ENCODE data around the gene ADAM8.
"Not testable (repeated sequence)": the region's sequence is repeated elsewhere in the genome, so short reads cannot be mapped to it uniquely, and the experiment has no call there.

Gene ADAM8

DNA sequence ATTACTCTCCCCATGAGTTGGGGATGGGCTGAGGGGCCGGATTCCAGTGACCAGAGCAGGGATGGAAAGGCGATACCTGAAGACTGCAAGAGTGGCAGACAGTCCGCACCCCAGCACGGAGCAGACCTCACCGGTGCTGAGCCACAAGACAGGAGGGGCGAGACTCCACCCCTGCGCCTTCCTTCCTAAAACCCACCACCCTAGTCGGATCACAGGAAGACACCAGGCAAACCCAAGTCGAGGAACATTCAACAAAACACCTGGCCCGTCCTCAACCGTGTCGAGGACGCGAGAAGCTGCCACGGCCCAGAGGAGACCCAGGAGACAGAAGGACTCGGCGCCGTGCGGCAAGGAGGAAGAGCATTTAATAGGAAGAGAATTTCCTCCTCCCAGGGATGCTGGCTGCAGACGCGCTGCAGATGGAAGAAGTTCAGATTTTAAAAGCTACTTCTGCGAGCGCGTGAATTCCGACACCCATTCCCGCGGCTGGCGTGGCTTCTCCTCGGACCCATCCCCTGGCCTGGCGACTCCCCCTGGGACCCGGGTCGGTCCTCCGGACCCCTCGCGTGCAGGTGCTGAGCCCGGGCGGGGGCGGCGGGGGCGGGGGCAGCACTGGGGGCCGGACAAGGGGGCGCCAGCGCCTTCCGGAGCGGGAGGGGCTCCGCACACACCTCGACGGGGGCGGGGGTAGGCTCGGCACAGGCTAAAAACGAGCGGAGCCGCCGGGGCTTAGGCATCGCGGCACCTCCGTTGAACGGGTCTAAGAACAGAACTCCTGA is 47.2 kb downstream of the ADAM8 start:
- H3K27ac ChIP-seq (ENCODE audit: low read depth, low read length), result no peak overlapping the region
- H3K36me3 ChIP-seq (ENCODE audit: control insufficient read depth in 5 of 5, insufficient read depth in 5 of 5, low read length in 5 of 5), result no peaks in the 10 kb centered on the region
- peaks cover 0 to 3% (median 0%) of the 10 kb centered on the region in 5 donors for H3K4me1 ChIP-seq (ENCODE audit: control insufficient read depth in 5 of 5, insufficient read depth in 5 of 5, low read length in 5 of 5)
- H3K27me3 ChIP-seq (ENCODE audit: control insufficient read depth in 5 of 5, insufficient read depth in 4 of 5, low read length in 5 of 5), result peaks cover 26 to 63% (median 51%) of the 10 kb centered on the region in 5 donors
- no peak overlapping the region for H3K9ac ChIP-seq (ENCODE audit: low read length in 5 of 5)
- H3K9me3 ChIP-seq (ENCODE audit: control insufficient read depth in 5 of 5, low read length in 5 of 5), result no peaks in the 10 kb centered on the region
- H3K4me3 ChIP-seq (ENCODE audit: low read depth in 1 of 5, low read length in 5 of 5), result no peak overlapping the region

DNA sequence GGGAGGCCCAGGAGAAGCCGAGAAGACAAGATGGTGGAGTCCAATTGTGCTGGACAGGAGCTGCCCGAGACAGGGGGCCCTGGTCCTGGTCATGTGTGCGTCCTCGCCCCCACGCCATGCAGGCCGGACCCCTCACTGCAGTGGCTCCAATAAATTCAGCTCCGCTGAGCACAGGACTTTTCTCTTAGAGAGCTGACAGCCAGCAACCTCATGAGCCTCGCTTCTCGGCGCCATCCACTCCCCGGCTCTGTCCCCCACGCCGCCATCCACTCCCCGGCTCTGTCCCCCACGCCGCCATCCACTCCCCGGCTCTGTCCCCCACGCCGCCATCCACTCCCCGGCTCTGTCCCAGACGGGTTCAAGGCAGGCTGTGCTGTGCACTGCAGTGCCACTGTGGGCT is 49.4 kb downstream of the ADAM8 start:
- Histone ChIP-seq H3K9ac (ENCODE audit: low read length in 5 of 5) (no peak overlapping the region), H3K36me3 (ENCODE audit: control insufficient read depth in 5 of 5, insufficient read depth in 5 of 5, low read length in 5 of 5) (no peaks in the 10 kb centered on the region), H3K27ac (ENCODE audit: low read depth, low read length) (no peak overlapping the region), H3K4me1 (ENCODE audit: control insufficient read depth in 5 of 5, insufficient read depth in 5 of 5, low read length in 5 of 5) (peaks cover 0 to 4% (median 0%) of the 10 kb centered on the region in 5 donors), H3K9me3 (ENCODE audit: control insufficient read depth in 5 of 5, low read length in 5 of 5) (no peaks in the 10 kb centered on the region), H3K4me3 (ENCODE audit: low read depth in 1 of 5, low read length in 5 of 5) (no peak overlapping the region), H3K27me3 (ENCODE audit: control insufficient read depth in 5 of 5, insufficient read depth in 4 of 5, low read length in 5 of 5) (peaks cover 28 to 58% (median 46%) of the 10 kb centered on the region in 5 donors)

- Histone ChIP-seq H3K9ac (ENCODE audit: low read length in 5 of 5) (no peak overlapping the region), H3K4me1 (ENCODE audit: control insufficient read depth in 5 of 5, insufficient read depth in 5 of 5, low read length in 5 of 5) (peaks cover 0 to 4% (median 0%) of the 10 kb centered on the region in 5 donors), H3K27ac (ENCODE audit: low read depth, low read length) (no peak overlapping the region), H3K36me3 (ENCODE audit: control insufficient read depth in 5 of 5, insufficient read depth in 5 of 5, low read length in 5 of 5) (no peaks in the 10 kb centered on the region), H3K9me3 (ENCODE audit: control insufficient read depth in 5 of 5, low read length in 5 of 5) (no peaks in the 10 kb centered on the region), H3K4me3 (ENCODE audit: low read depth in 1 of 5, low read length in 5 of 5) (no peak overlapping the region), H3K27me3 (ENCODE audit: control insufficient read depth in 5 of 5, insufficient read depth in 4 of 5, low read length in 5 of 5) (peaks cover 20 to 48% (median 39%) of the 10 kb centered on the region in 5 donors)
Measured at GRCh38 chr10:133226251-133226808, 50.3 kb downstream of the ADAM8 start.

- no peak overlapping the region for H3K9ac ChIP-seq (ENCODE audit: low read length in 5 of 5)
- H3K27me3 ChIP-seq (ENCODE audit: control insufficient read depth in 5 of 5, insufficient read depth in 4 of 5, low read length in 5 of 5), result peaks cover 22 to 49% (median 42%) of the 10 kb centered on the region in 5 donors
Measured at GRCh38 chr10:133225707-133226191, 50.9 kb downstream of the ADAM8 start.

GRCh38 chr10:133224756-133225372 is 51.8 kb downstream of the ADAM8 start:
- H3K27ac ChIP-seq (ENCODE audit: low read depth, low read length), result no peak overlapping the region
- H3K9me3 ChIP-seq (ENCODE audit: control insufficient read depth in 5 of 5, low read length in 5 of 5), result no peaks in the 10 kb centered on the region
- no peak overlapping the region for H3K4me3 ChIP-seq (ENCODE audit: low read depth in 1 of 5, low read length in 5 of 5)
- H3K9ac ChIP-seq (ENCODE audit: low read length in 5 of 5), result no peak overlapping the region
- H3K4me1 ChIP-seq (ENCODE audit: control insufficient read depth in 5 of 5, insufficient read depth in 5 of 5, low read length in 5 of 5), result peaks cover 0 to 4% (median 0%) of the 10 kb centered on the region in 5 donors
- H3K27me3 ChIP-seq (ENCODE audit: control insufficient read depth in 5 of 5, insufficient read depth in 4 of 5, low read length in 5 of 5), result peaks cover 24 to 50% (median 42%) of the 10 kb centered on the region in 5 donors
- no peaks in the 10 kb centered on the region for H3K36me3 ChIP-seq (ENCODE audit: control insufficient read depth in 5 of 5, insufficient read depth in 5 of 5, low read length in 5 of 5)

More at GRCh38 chr10:133225707-133226191, 50.9 kb downstream of the ADAM8 start:
- H3K27ac ChIP-seq (ENCODE audit: low read depth, low read length), result no peak overlapping the region
- no peaks in the 10 kb centered on the region for H3K36me3 ChIP-seq (ENCODE audit: control insufficient read depth in 5 of 5, insufficient read depth in 5 of 5, low read length in 5 of 5)
- H3K4me3 ChIP-seq (ENCODE audit: low read depth in 1 of 5, low read length in 5 of 5), result no peak overlapping the region
- peaks cover 0 to 4% (median 0%) of the 10 kb centered on the region in 5 donors for H3K4me1 ChIP-seq (ENCODE audit: control insufficient read depth in 5 of 5, insufficient read depth in 5 of 5, low read length in 5 of 5)
- no peaks in the 10 kb centered on the region for H3K9me3 ChIP-seq (ENCODE audit: control insufficient read depth in 5 of 5, low read length in 5 of 5)

GRCh38 chr10:133224076-133224475 is 52.6 kb downstream of the ADAM8 start:
- peaks cover 27 to 53% (median 46%) of the 10 kb centered on the region in 5 donors for H3K27me3 ChIP-seq (ENCODE audit: control insufficient read depth in 5 of 5, insufficient read depth in 4 of 5, low read length in 5 of 5)

DNA sequence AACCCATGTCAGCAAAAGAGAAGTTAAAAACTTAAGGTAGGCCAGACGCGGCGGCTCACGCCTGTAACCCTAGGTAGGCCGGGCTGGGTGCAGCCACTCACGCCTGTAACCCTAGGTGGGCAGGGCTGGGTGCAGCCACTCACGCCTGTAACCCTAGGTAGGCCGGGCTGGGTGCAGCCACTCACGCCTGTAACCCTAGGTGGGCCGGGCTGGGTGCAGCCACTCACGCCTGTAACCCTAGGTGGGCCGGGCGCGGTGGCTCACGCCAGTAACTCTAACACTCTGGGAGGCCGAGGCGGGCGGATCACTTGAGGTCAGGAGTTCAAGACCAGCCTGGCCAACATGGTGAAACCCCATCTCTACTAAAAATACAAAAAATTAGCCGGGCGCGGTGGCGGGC is 54.9 kb downstream of the ADAM8 start:
- not testable (repeated sequence) for H3K9ac ChIP-seq (ENCODE audit: low read length in 5 of 5); H3K36me3 ChIP-seq (ENCODE audit: control insufficient read depth in 5 of 5, insufficient read depth in 5 of 5, low read length in 5 of 5); H3K4me1 ChIP-seq (ENCODE audit: control insufficient read depth in 5 of 5, insufficient read depth in 5 of 5, low read length in 5 of 5); H3K4me3 ChIP-seq (ENCODE audit: low read depth in 1 of 5, low read length in 5 of 5); H3K27ac ChIP-seq (ENCODE audit: low read depth, low read length); H3K9me3 ChIP-seq (ENCODE audit: control insufficient read depth in 5 of 5, low read length in 5 of 5)
- H3K27me3 ChIP-seq (ENCODE audit: control insufficient read depth in 5 of 5, insufficient read depth in 4 of 5, low read length in 5 of 5), result peaks cover 28 to 41% (median 39%) of the 10 kb centered on the region in 5 donors

More at GRCh38 chr10:133224076-133224475, 52.6 kb downstream of the ADAM8 start:
- Histone ChIP-seq H3K9me3 (ENCODE audit: control insufficient read depth in 5 of 5, low read length in 5 of 5) (no peaks in the 10 kb centered on the region), H3K9ac (ENCODE audit: low read length in 5 of 5) (no peak overlapping the region), H3K27ac (ENCODE audit: low read depth, low read length) (no peak overlapping the region), H3K4me1 (ENCODE audit: control insufficient read depth in 5 of 5, insufficient read depth in 5 of 5, low read length in 5 of 5) (peaks cover 0 to 4% (median 0%) of the 10 kb centered on the region in 5 donors), H3K4me3 (ENCODE audit: low read depth in 1 of 5, low read length in 5 of 5) (no peak overlapping the region), H3K36me3 (ENCODE audit: control insufficient read depth in 5 of 5, insufficient read depth in 5 of 5, low read length in 5 of 5) (no peaks in the 10 kb centered on the region)

GRCh38 chr10:133221331-133221730 is 55.3 kb downstream of the ADAM8 start:
- H3K27me3 ChIP-seq (ENCODE audit: control insufficient read depth in 5 of 5, insufficient read depth in 4 of 5, low read length in 5 of 5), result peaks cover 28 to 37% (median 34%) of the 10 kb centered on the region in 5 donors
- H3K4me3 ChIP-seq (ENCODE audit: low read depth in 1 of 5, low read length in 5 of 5), result no peak overlapping the region
- no peaks in the 10 kb centered on the region for H3K9me3 ChIP-seq (ENCODE audit: control insufficient read depth in 5 of 5, low read length in 5 of 5)
- peaks cover 0 to 4% (median 0%) of the 10 kb centered on the region in 5 donors for H3K4me1 ChIP-seq (ENCODE audit: control insufficient read depth in 5 of 5, insufficient read depth in 5 of 5, low read length in 5 of 5)
- no peak overlapping the region for H3K9ac ChIP-seq (ENCODE audit: low read length in 5 of 5)
- no peak overlapping the region for H3K27ac ChIP-seq (ENCODE audit: low read depth, low read length)
- no peaks in the 10 kb centered on the region for H3K36me3 ChIP-seq (ENCODE audit: control insufficient read depth in 5 of 5, insufficient read depth in 5 of 5, low read length in 5 of 5)

- Histone ChIP-seq H3K9me3 (ENCODE audit: control insufficient read depth in 5 of 5, low read length in 5 of 5) (no peaks in the 10 kb centered on the region), H3K27ac (ENCODE audit: low read depth, low read length) (no peak overlapping the region), H3K4me3 (ENCODE audit: low read depth in 1 of 5, low read length in 5 of 5) (no peak overlapping the region), H3K4me1 (ENCODE audit: control insufficient read depth in 5 of 5, insufficient read depth in 5 of 5, low read length in 5 of 5) (peaks cover 0 to 4% (median 0%) of the 10 kb centered on the region in 5 donors), H3K36me3 (ENCODE audit: control insufficient read depth in 5 of 5, insufficient read depth in 5 of 5, low read length in 5 of 5) (no peaks in the 10 kb centered on the region), H3K27me3 (ENCODE audit: control insufficient read depth in 5 of 5, insufficient read depth in 4 of 5, low read length in 5 of 5) (peaks cover 25 to 34% (median 28%) of the 10 kb centered on the region in 5 donors), H3K9ac (ENCODE audit: low read length in 5 of 5) (no peak overlapping the region)
Measured at GRCh38 chr10:133219782-133220181, 56.9 kb downstream of the ADAM8 start.

GRCh38 chr10:133218891-133219290 is 57.8 kb downstream of the ADAM8 start:
- Histone ChIP-seq H3K9ac (ENCODE audit: low read length in 5 of 5) (no peak overlapping the region), H3K27ac (ENCODE audit: low read depth, low read length) (no peak overlapping the region), H3K36me3 (ENCODE audit: control insufficient read depth in 5 of 5, insufficient read depth in 5 of 5, low read length in 5 of 5) (no peaks in the 10 kb centered on the region), H3K9me3 (ENCODE audit: control insufficient read depth in 5 of 5, low read length in 5 of 5) (no peaks in the 10 kb centered on the region), H3K27me3 (ENCODE audit: control insufficient read depth in 5 of 5, insufficient read depth in 4 of 5, low read length in 5 of 5) (peaks cover 21 to 32% (median 29%) of the 10 kb centered on the region in 5 donors), H3K4me3 (ENCODE audit: low read depth in 1 of 5, low read length in 5 of 5) (no peak overlapping the region), H3K4me1 (ENCODE audit: control insufficient read depth in 5 of 5, insufficient read depth in 5 of 5, low read length in 5 of 5) (peaks cover 0 to 4% (median 0%) of the 10 kb centered on the region in 5 donors)
